Measurements from ENCODE around the gene TMEM51.

Gene TMEM51

DNA sequence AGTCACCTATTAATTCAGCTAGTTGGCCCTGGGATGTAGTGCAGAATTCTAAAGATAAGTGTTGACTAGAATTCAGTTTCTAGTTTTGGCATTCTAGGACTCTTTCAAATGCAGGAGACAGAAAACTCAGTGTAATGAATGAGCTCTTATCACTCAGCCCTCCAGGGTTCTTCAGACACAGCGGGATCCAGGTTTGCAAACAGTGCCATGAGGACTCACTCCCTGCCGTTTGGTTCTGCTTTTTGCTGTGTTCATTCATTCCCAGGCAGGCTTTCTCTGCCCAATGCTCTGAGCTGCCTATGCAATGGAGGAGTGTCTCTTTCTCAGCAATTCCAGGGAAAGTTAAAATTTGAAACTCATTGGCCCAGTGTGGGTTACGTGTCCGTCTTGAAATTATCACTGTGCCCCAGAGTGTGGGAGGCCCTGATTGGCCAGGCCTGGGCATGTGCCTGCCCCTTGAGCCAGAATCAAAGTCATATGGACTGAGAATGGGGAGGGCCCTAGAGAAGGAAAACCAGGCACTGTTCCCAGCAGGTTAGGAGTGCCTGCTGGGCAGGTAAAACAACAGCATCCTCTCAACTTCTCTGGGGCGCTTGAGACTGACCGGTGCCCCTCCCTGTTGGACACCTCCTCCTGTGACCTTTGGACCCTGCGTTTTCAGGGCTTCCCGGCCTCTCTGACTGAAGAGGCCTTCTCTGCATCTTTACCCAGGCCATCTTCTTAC, 43.4 kb downstream of the TMEM51 start:
- DNase-seq (ENCODE audit: low read depth) = no peak

DNA sequence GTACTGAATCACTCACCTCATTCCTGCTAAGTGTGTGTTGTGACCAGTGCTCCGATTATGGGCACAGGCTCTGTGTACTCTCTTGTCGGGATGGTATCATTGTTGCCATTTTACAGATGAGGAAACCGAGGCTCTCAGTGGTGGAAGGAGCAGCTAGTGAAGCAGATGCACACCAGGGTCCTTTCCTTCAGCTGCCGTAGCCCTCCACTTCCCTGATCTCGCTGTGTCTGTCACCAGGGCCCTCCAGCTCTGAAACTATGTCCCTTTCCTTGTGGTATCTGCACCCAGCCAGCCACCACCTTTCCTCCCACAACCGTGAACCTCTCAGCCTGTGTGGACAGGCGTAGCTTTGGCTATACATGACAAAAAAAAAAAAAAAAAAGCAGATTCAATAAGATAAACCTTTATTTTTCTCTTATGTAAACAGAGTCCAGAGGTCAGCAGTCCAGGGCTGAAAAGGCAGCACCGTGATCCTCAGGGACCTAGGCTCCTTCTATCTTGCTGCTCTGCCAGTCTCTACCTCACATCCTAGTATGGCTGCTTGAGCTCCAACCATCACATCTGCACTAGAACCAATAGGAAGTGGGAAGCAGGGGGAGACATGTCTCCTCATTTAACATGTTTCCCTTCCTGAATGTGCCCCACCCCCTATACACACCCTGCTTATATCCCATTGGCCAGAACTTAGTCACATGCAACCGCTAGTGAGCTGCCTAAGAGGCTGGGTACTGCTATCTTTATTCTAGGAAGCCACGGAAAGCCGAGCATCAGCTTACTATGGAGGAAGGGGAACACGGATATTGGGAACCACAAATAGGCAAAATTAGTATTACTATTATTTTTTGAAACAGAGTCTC, 44.3 kb downstream of the TMEM51 start:
- no peak for DNase-seq (ENCODE audit: low read depth)

DNA sequence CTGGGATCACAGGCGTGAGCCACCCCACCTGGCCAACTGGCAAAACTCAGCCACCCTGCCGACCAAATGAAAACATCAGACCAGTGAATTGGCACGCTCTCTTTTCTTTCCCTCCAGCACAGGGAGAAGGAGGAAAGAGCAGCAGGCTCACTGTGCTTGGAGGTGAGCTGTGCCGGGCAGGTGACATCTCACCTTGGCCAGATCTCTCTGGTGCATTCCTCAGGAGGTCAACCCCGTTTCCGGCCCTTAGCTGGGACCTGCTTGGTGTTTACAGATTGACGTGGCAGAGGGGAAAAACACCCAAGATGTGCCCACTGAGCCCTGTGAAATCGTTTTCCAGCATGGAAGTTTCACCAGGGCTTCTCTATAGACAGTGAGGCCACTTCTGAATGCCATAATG, 45.1 kb downstream of the TMEM51 start:
- DNase-seq (ENCODE audit: low read depth) = no peak

DNA sequence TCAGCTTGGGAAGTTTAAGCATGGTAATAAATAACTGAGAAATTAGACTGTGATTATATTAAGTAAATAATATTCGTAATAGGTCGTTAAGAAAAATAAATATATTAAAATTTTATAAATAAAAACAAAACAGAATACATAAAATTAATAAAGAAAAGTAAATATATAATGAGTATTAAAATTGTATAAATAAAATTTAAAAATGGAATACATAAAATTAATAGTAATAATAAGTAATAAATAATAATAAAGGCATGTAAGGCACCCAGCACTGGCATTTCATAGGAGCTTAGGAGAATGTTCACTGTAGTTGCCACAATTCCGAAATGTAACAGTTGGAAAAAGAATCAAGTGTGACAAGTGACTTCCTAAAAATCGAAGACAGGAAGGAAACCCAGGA, 47.7 kb downstream of the TMEM51 start:
- DNase-seq (ENCODE audit: low read depth) = no peak

DNA sequence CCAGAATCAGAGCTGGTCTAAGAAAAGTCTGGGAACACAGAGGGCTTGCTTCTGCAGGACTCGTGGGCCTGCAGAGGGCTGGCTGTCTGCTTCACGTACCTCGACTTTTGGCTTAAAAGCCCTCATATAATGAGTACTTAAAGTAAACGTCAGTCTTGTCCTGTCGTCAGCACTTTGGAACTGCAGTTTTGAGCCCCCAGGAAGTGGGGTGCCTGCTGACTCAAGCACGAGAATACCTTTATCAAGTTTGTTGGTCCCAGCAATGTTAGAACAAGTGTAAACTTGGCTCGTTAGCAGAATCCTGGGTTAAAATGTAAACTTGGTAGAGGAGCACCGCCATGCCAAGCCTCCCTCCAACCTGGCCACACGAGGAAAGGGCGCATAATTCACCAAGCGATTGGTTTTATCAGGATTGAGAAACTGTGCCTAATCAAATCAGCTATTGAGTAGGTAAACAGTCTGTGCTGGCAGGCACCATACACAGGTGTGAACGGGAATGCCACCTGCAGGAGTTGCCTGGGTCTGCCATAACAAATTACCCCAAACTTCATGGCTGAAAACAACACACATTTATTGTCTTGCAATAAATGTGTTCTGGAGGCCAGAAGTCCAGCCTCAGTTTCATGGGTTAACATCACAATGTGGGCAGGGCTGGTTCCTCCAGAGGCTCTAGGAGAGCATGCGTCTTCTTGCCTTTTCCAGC, 48.5 kb downstream of the TMEM51 start:
- no peak for DNase-seq (ENCODE audit: low read depth)

DNA sequence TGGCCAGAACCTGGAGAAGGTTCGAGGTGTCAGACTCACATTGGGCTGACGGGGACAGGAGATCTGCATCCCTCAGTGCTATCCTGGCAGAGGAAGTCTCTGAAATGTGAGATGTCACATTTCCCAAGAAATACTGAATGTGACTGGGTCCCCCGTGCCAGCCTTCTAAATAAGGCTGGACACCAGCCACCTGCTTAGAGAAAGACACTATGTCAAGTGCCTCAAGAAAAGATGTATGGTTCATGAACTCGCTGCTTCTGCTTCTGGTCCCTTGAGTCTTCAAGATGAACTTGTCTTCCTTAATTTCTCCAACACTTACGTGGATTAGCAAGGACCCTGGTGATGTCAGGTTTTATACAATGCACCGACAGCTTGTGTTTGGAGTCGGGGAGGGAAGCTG, 51.4 kb downstream of the TMEM51 start:
- DNase-seq (ENCODE audit: low read depth) = no peak

DNA sequence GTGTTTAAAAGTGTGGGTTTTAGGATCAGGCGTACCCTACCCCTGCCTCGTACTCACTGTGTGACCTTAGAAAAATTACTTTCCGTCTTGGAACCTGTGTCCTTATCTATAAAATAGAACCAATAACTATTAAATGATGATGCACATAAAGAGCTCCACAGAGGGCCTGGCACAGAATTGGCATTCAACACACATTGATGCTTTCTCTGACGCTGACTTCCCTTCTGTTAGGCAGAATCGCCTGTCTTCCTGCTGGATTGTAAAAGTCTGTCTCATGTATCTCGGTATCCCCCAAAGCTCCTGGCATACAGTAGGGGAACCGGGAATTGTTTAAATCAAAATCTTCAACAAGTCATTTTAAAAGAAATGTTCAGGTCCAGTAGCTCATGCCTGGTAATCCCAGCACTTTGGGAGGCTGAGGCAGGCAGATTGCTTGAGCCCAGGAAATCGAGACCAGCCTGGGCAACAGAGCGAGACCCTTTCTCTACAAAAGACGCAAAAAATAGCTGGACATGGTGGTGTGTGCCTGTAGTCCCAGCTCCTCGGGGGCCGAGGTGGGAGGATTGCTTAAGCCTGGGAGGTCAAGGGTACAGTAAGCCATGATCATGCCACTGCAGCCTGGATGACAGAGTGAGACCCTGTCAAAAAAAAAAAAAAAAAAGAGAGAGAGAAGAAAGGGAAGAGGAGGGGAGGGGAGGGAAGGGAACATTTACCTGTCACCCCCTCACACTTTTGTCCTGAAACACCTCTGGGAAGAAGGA, 52.2 kb downstream of the TMEM51 start:
- no peak for DNase-seq (ENCODE audit: low read depth)

DNA sequence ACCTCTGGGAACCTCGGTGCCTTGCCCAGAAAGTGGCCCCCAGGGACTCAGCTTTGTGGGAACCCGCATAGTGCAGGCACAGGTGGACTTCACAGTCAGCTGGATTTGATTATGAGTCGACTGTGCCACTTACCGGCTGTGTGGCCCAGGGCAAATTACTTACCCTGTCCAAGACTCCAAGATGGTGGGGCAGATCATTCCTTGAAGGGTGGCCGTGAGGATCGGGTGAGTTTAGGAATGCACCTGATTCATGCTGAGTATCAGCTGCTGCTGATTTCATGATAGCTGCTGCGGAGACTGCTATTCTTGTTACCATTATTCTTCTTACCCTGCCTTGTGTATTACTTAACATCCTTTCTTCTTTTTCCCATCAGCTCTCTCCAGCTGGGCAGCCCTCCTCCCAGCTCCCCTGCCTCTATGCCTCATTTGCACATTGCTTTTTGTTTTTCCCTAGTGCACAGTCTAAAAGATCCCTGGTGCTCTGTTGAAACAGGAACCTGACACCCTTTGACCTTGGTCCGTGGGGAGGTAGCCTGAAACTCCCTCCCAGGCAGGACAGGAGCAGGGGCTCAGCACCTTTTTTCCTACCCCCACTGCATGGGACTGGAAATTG, 53.0 kb downstream of the TMEM51 start:
- no peak for DNase-seq (ENCODE audit: low read depth)

DNA sequence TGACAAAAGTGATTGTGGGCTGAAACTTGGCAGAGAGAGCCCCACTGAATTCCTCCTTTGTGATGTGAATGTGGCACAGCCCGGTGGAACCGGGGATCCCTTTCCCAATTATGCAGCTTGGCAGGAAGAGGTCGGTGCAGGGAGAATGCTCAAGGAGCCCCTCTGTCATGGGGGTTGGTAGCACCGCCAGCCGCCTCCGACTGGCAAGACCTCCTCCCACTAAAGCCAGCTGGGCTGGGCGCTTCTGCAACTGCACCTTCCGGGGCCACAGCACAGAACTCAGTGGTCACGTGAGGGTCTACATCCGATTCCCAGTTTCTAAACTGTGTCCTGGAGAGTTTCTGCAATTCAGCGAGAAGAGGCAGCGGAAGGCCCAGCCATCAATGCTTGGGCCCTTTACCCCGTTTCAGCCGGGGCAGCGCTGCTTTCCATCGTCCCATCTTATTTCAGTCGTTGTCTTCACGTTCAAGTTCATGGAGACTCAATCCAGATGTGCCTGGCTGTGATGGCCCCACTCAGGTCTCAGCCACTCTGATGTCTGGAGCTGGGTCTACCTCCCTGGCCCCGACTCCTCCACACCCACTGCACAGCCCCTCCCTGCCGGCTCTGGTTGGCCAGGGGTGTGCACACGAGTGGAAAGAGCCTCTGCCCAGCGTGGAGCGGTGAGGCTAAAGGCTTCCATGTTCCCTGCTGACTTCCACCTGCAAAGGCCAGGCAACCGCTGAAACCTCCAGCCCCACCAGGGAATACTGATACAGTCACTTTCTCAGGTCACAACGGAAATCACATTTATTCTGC, 53.7 kb downstream of the TMEM51 start:
- no peak for DNase-seq (ENCODE audit: low read depth)

DNA sequence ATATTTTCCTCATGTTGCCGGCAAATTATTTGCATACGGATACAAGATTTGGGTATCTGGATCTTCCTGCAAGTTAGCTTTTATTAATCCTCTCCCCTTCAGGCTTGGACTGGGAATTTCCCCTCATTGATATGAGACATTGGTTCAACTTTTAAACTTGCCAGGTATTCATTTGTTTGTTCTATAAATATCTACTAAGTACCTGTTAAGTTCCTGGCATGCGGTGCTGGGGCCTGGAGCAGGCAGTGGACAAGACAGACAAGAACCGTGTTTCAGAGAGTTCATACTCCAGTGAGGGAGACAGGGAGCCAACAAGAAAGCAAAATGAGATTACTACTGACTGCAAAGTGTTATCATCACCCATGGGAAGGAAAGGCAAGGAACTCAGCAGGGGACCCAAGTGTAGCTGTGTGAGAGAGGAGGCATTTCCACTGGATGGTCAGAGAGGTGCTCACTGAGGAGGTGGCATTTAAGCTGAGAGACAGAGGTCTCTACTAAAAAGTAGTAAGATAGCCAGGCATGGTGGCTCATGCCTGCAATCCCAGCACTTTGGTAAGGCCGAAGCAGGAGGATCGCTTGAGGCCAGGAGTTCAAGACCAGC, 54.4 kb downstream of the TMEM51 start:
- DNase-seq (ENCODE audit: low read depth) = no peak

DNA sequence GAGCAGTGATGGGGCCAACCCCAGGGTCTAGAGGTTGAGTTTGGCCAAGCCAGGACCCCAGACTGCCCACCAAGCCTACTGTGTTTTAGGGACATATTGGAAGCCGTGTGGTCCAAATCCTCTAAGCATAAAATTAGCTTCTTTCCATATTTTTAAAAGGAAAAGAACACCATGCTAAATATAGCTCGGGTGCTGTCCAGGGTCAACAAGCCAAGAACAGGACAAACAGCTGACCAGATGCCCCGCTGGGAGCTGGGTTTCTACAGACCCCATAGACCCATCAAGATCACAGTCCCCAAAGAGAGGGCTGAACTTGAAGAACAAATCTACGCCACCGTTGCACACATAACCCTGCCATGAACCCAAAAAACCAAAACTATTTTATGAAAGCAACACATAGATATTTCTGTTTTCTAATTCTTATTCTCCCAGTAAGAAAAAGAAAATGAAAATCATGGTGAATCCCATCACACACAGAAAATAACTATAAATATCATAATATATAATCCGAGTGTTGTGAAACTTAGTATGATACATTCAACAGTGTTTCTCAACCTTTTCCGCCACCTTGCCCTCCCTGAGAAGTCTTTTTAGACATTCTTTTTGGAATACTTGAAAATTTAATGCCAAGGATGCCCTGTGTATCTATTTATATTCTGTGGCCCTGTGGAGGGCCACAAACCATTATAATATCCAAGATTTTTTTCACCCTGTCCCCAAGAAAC, 57.3 kb downstream of the TMEM51 start:
- no peak for DNase-seq (ENCODE audit: low read depth)

DNA sequence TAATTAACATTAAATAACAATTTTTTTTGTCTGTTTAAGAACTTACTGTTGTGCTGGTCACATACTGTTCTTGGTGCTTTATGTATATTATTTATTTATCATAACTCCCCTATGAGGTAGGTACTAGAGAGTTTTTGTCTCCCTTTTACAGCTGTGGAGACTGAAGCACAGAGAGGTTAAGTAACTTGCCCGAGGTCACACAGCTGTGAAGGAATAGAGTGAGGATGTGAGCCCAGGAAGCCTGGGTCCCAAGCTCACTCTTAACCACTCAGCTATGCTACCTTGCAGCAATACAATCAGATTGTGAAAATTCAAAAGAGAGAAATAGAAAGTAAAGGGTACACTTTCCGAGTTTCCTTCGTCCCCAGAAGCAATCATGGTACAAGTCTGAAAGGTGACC, 57.9 kb downstream of the TMEM51 start:
- no peak for DNase-seq (ENCODE audit: low read depth)

DNA sequence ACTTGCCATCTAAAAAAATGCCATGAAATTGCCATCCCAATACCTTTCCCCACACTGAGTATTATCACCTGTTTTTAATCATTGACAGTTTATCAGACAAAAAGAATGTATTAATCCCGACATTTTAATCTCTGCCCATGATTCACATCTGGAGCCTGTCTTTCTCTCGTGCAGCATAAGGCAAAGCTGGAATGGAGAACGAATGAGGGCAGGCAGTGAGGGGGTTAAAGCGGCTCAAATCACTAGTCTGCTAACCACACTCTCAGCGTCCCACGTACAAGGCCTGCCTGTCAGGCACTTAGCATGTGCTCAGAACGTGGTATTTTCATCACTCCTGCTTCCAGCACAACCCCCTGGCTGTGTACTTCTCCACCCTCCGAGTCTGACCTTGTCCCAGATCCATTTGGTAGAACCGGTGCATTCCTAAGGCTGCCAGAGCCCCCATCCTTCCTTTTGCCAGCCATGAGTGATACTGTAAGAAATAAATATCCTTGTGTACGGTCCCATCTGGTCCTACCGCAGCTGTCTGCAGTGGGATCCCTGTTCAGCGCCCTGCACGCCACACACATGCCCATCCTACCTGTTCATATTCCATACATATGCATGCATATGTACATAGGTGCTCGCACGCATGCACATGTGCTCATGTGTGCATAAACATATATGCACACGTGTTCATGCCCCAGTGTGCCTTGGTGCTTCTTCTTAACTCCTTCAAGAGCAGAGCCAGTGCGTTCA, 58.8 kb downstream of the TMEM51 start:
- DNase-seq (ENCODE audit: low read depth) = no peak

DNA sequence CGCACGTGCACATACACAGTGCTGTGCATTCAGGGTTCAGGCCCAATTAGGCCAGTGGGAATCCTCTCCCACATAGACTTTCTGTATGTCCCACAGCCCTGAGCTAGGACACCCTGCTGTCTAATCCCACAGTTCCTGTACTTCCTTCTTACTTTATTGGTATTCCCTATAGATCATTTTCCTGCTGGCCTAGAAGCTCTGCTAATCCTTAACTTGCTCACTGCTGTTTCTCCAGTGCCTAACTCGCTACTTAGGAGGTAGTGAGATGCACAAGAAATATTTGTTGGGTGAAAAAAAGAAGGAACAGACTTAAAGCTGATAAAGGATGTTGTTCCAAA, 59.4 kb downstream of the TMEM51 start:
- DNase-seq (ENCODE audit: low read depth) = no peak

DNA sequence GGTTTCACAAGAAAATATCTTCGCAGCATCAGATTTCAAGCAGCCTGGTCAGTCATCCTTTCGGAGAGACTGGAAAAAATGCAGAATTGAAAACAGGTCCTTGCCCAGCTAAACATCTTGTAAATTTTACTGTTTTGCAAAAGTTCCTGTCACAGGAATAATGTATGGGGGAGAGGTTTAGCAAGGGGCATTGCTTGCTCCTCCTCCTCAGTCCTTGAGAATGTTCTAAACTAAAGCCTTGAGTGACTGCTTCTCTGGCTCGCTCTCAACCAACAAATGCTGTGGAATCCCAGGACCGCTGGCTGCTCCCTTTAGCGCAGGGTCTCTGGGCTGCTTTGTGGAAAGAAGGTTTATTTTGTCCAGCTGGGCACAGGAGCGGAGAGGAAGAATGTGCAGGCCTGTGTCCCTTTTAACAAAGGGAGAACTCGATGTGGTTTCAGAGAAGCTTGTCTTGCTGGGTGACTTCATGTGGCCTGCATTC, 59.8 kb downstream of the TMEM51 start:
- no peak for DNase-seq (ENCODE audit: low read depth)

DNA sequence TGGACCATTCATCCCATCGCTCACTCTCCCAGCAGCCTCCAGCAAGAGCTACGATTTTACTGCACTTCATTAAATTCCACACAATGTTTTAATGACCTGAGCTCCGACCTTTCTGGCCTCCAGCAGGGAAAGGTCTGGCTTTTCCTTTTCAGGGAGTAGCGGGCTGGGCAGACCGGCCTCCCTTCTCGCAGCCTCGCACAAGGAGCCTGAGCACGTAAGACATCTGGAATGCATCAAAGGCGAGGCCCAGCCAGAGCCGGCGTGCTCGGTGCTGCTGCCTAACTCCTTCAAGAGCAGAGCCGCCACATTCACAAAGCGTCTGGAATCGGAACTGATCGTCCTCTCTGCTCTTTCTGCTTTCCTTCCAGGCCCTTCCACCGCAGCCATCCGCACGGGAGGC, 61.0 kb downstream of the TMEM51 start:
- DNase-seq (ENCODE audit: low read depth) = no peak

DNA sequence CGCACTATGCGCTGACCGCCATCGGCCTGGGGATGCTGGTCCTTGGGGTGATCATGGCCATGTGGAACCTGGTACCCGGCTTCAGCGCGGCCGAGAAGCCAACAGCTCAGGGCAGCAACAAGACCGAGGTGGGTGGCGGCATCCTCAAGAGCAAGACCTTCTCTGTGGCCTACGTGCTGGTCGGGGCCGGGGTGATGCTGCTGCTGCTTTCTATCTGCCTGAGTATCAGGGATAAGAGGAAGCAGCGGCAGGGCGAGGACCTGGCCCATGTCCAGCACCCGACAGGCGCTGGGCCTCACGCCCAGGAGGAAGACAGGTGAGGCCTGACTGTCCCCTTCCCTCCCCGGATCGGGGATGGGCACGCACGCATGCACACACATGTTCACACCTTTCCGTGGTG, 61.6 kb downstream of the TMEM51 start:
- no peak for DNase-seq (ENCODE audit: low read depth)

DNA sequence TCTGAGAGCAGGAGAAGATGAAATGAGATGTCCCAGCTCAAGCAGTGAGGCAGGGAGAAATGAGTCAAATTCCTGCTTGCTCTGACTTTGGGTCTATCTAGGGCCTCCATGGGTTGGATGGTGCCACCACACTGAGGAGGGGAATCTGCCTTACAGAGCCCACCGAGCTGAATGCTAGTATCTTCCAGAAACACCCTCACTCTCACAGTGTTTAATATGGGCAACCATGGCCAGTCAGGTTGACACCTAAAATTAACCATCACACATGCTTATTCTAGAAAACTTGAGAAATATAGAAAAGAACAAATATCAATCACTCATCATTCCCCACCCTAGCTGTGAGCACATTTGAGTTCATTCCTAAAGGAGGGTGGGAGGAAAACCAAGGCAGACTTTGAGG, 64.1 kb downstream of the TMEM51 start:
- DNase-seq (ENCODE audit: low read depth) = no peak
